HEK293 (cell line): ENCODE results near the gene MTOR.
"Not testable (repeated sequence)": the region's sequence is repeated elsewhere in the genome, so short reads cannot be mapped to it uniquely, and the experiment has no call there.

Experiments
- CTCF ChIA-PET: fragments of 350-600 bp; formaldehyde crosslinking; extraction: SDS; loops from one replicate; lab custom pipeline; 2021; ENCODE audit warnings: antibody characterized with exemption; lab: Yijun Ruan, JAX
- POLR2A ChIA-PET: fragments of 300-600 bp; formaldehyde crosslinking; extraction: SDS; loops from one replicate; lab custom pipeline; 2020; ENCODE audit warnings: antibody characterized with exemption, inconsistent platforms; lab: Yijun Ruan, JAX
- H3K27ac ChIP-seq: fragments of 200-500 bp; sonication (Bioruptor generic); 2 replicates; pipeline ENCODE4 v1.5.1; 2014; ENCODE audit warnings: low read depth, low read length, control low read depth, inconsistent platforms; ENCODE audit errors: extremely low read depth
- H3K36me3 ChIP-seq, 2 experiments: fragments of 200-500 bp in 1 of 2; sonication (Bioruptor generic) in 1 of 2; 1 replicate in 1 of 2; 2 replicates in 1 of 2; pipeline ENCODE4 v1.5.1; 2014 to 2017; ENCODE audit warnings: inconsistent platforms in 2 of 2, low read length in 2 of 2; ENCODE audit not compliant: control insufficient read depth in 2 of 2, insufficient read depth in 1 of 2
- H3K4me1 ChIP-seq: fragments of 200-500 bp; sonication (Bioruptor generic); 2 replicates; pipeline ENCODE4 v1.5.1; 2014; ENCODE audit warnings: mild to moderate bottlenecking, low read length, inconsistent platforms; ENCODE audit not compliant: control insufficient read depth, insufficient read depth
- H3K4me3 ChIP-seq: 2 replicates; pipeline ENCODE4 v1.5.1; 2011; ENCODE audit warnings: low read depth, mild to moderate bottlenecking, control low read depth, low read length, moderate library complexity
- H3K9me3 ChIP-seq: fragments of 200-500 bp; sonication (Bioruptor generic); 2 replicates; pipeline ENCODE4 v1.5.1; 2014; ENCODE audit warnings: low read depth, low read length, inconsistent platforms; ENCODE audit not compliant: control insufficient read depth, insufficient read depth
- ELK4 ChIP-seq: IDR thresholded peaks from 2 replicates; pipeline ENCODE4 v1.6.1; 2011; ENCODE audit warnings: mild to moderate bottlenecking, low read depth, low read length, borderline replicate concordance
- REPIN1 ChIP-seq: fragments of 450-650 bp; formaldehyde crosslinking; IDR thresholded peaks from 2 replicates; pipeline ENCODE4 v1.5.1; 2017; ENCODE audit warnings: missing biosample characterization, missing genetic modification characterization, low read depth
- SETDB1 ChIP-seq: IDR thresholded peaks from one replicate; pipeline ENCODE4 v1.6.1; 2017; ENCODE audit warnings: mild to moderate bottlenecking, low read length, moderate library complexity, mixed read lengths; ENCODE audit not compliant: insufficient read length
- SP3 ChIP-seq: fragments of 450-650 bp; formaldehyde crosslinking; IDR thresholded peaks from 2 replicates; pipeline ENCODE4 v1.5.1; 2016; ENCODE audit warnings: missing biosample characterization, missing genetic modification characterization
- ZBTB44 ChIP-seq: fragments of 450-650 bp; IDR thresholded peaks from 2 replicates; pipeline ENCODE4 v1.5.1; 2018; ENCODE audit warnings: missing biosample characterization, mild to moderate bottlenecking, missing genetic modification characterization
- ZBTB8A ChIP-seq: fragments of 450-650 bp; formaldehyde crosslinking; IDR thresholded peaks from 2 replicates; pipeline ENCODE4 v1.5.1; 2016; ENCODE audit warnings: missing biosample characterization, missing genetic modification characterization
- ZFP3 ChIP-seq: fragments of 450-650 bp; formaldehyde crosslinking; IDR thresholded peaks from 2 replicates; pipeline ENCODE4 v1.5.1; 2016; ENCODE audit warnings: low read depth, missing biosample characterization, missing genetic modification characterization
- ZNF121 ChIP-seq: fragments of 450-650 bp; formaldehyde crosslinking; IDR thresholded peaks from 2 replicates; pipeline ENCODE4 v1.5.1; 2016; ENCODE audit warnings: missing biosample characterization, missing genetic modification characterization
- ZNF133 ChIP-seq: fragments of 450-650 bp; formaldehyde crosslinking; IDR thresholded peaks from 2 replicates; pipeline ENCODE4 v1.5.1; 2016; ENCODE audit warnings: missing biosample characterization, missing genetic modification characterization
- ZNF157 ChIP-seq: fragments of 450-650 bp; formaldehyde crosslinking; IDR thresholded peaks from 2 replicates; pipeline ENCODE4 v1.5.1; 2016; ENCODE audit warnings: missing biosample characterization, missing genetic modification characterization
- ZNF248 ChIP-seq: fragments of 450-650 bp; formaldehyde crosslinking; IDR thresholded peaks from 2 replicates; pipeline ENCODE4 v1.5.1; 2017; ENCODE audit warnings: missing biosample characterization, missing genetic modification characterization
- ZNF302 ChIP-seq: fragments of 450-650 bp; formaldehyde crosslinking; IDR thresholded peaks from 2 replicates; pipeline ENCODE4 v1.5.1; 2016; ENCODE audit warnings: missing biosample characterization, missing genetic modification characterization, low read depth
- ZNF488 ChIP-seq: fragments of 450-650 bp; formaldehyde crosslinking; IDR thresholded peaks from 2 replicates; pipeline ENCODE4 v1.5.1; 2016; ENCODE audit warnings: missing biosample characterization, missing genetic modification characterization
- ZNF707 ChIP-seq: fragments of 450-650 bp; formaldehyde crosslinking; IDR thresholded peaks from 2 replicates; pipeline ENCODE4 v1.5.1; 2016; ENCODE audit warnings: missing biosample characterization, missing genetic modification characterization
- ZSCAN18 ChIP-seq: fragments of 450-650 bp; formaldehyde crosslinking; IDR thresholded peaks from 2 replicates; pipeline ENCODE4 v1.5.1; 2016; ENCODE audit warnings: missing biosample characterization, missing genetic modification characterization
- ZSCAN23 ChIP-seq: fragments of 450-650 bp; formaldehyde crosslinking; IDR thresholded peaks from 2 replicates; pipeline ENCODE4 v1.5.1; 2016; ENCODE audit warnings: missing biosample characterization, missing genetic modification characterization

The MTOR gene

GRCh38 chr1:11307852-11308251 is 45.5 kb upstream of the MTOR start:
- Histone ChIP-seq H3K4me1 (no peaks in the 10 kb centered on the region), H3K4me3 (no peak overlapping the region), H3K36me3 (no peaks in the 10 kb centered on the region), H3K27ac (no peak overlapping the region), H3K9me3 (no peaks in the 10 kb centered on the region)
- no peak for TF ChIP-seq ZFP3 (tag by site-specific recombination)
- no peak for TF ChIP-seq ZSCAN18 (tag by site-specific recombination)
- no peak for TF ChIP-seq REPIN1 (tag by site-specific recombination)
- no peak for TF ChIP-seq ZNF133 (tag by site-specific recombination)
- no peak for TF ChIP-seq ZNF707 (tag by site-specific recombination)
- no peak for TF ChIP-seq ZNF157 (tag by site-specific recombination)
- TF ChIP-seq SETDB1: no peak
- no peak for TF ChIP-seq ELK4
- TF ChIP-seq ZNF302 (tag by site-specific recombination): no peak
- TF ChIP-seq ZNF488 (tag by site-specific recombination): no peak
- ChIA-PET POLR2A (no interaction called here), CTCF (interaction anchor here (0.6 kb wide), 1 partner anchor 341 kb away, joined by 4 read pairs; no protein-coding TSS in a partner anchor)

- H3K9me3 ChIP-seq, H3K36me3 ChIP-seq, H3K4me1 ChIP-seq, H3K27ac ChIP-seq, POLR2A ChIA-PET, CTCF ChIA-PET, H3K4me3 ChIP-seq: not testable (repeated sequence)
Measured at GRCh38 chr1:11305516-11305915, 43.2 kb upstream of the MTOR start.

GRCh38 chr1:11302366-11302765 is 40.0 kb upstream of the MTOR start:
- H3K9me3 ChIP-seq: no peaks in the 10 kb centered on the region
- H3K27ac ChIP-seq: no peak overlapping the region
- no peak overlapping the region for H3K4me3 ChIP-seq
- POLR2A ChIA-PET: no interaction called here
- TF ChIP-seq ZNF248 (tag by site-specific recombination): no peak
- no peak for TF ChIP-seq ZSCAN23 (tag by site-specific recombination)
- no peak for TF ChIP-seq SP3 (tag by site-specific recombination)
- TF ChIP-seq ZBTB8A (tag by site-specific recombination): no peak
- TF ChIP-seq REPIN1 (tag by site-specific recombination): no peak
- TF ChIP-seq ZNF121 (tag by site-specific recombination): peak; percentile 87
- TF ChIP-seq ZBTB44: no peak
- CTCF ChIA-PET: no interaction called here
- H3K4me1 ChIP-seq: no peaks in the 10 kb centered on the region
- H3K36me3 ChIP-seq: no peaks in the 10 kb centered on the region
